ENCODE data around the gene COMMD6.

The COMMD6 gene

GRCh38 chr13:75482820-75483079 is 54.9 kb downstream of the COMMD6 start:
- DNase-seq (ENCODE audit: low read depth in 2 of 2): no peak

GRCh38 chr13:75482070-75482819 is 55.4 kb downstream of the COMMD6 start, which contains the start of gene TBC1D4:
TBC1D4 (minus strand) TSS chr13:75482169; CDS start chr13:75481767, 402 bp downstream.
- DNase-seq (ENCODE audit: low read depth in 2 of 2): peak in 1 of 2 donors; percentile 49

GRCh38 chr13:75481176-75482069 is 56.2 kb downstream of the COMMD6 start:
- no peak for DNase-seq (ENCODE audit: low read depth in 2 of 2)

- DNase-seq (ENCODE audit: low read depth in 2 of 2): no peak
These were observed 56.9 kb downstream of the COMMD6 start for GRCh38 chr13:75480671-75481175.

- no peak for DNase-seq (ENCODE audit: low read depth in 2 of 2)
These were observed 58.4 kb downstream of the COMMD6 start for GRCh38 chr13:75479102-75479740.

- no peak for DNase-seq (ENCODE audit: low read depth in 2 of 2)
These were observed 59.0 kb downstream of the COMMD6 start for GRCh38 chr13:75478659-75479058.

Data from stimulated activated CD8-positive, alpha-beta memory T cell treated with anti-CD3 and anti-CD28 coated beads, Interleukin-15, amount 100 ng/mL, for 48 hours (primary cell).